ENCODE measurements around the gene SLC44A5.
"Not testable (repeated sequence)": the region's sequence is repeated elsewhere in the genome, so short reads cannot be mapped to it uniquely, and the experiment has no call there.

Gene SLC44A5

GRCh38 chr1:75482951-75483350 is 128.0 kb downstream of the SLC44A5 start:
- H3K4me3 Mint-ChIP-seq: no peak overlapping the region
- no peaks in the 10 kb centered on the region for H3K4me1 Mint-ChIP-seq
- no peak overlapping the region for H3K27ac Mint-ChIP-seq
- ATAC-seq (ENCODE audit: low read depth) (no peak), DNase-seq (ENCODE audit: low spot score in 2 of 2) (no peak)
- H3K9me3 Mint-ChIP-seq: peaks cover 7% of the 10 kb centered on the region
- H3K36me3 Mint-ChIP-seq: peaks cover 2% of the 10 kb centered on the region
- no peaks in the 10 kb centered on the region for H3K27me3 Mint-ChIP-seq

- H3K36me3 Mint-ChIP-seq; H3K27ac Mint-ChIP-seq; ATAC-seq (ENCODE audit: low read depth); H3K27me3 Mint-ChIP-seq; DNase-seq (ENCODE audit: low spot score in 2 of 2); H3K4me3 Mint-ChIP-seq; H3K4me1 Mint-ChIP-seq; H3K9me3 Mint-ChIP-seq: not testable (repeated sequence)
Measured at GRCh38 chr1:75476486-75476885, 134.4 kb downstream of the SLC44A5 start.

- DNase-seq (ENCODE audit: low spot score in 2 of 2): no peak
- no peaks in the 10 kb centered on the region for H3K36me3 Mint-ChIP-seq
- peaks cover 5% of the 10 kb centered on the region for H3K9me3 Mint-ChIP-seq
- no peak for ATAC-seq (ENCODE audit: low read depth)
- no peaks in the 10 kb centered on the region for H3K4me1 Mint-ChIP-seq
- H3K27ac Mint-ChIP-seq: no peak overlapping the region
- H3K27me3 Mint-ChIP-seq: no peaks in the 10 kb centered on the region
- no peak overlapping the region for H3K4me3 Mint-ChIP-seq
Measured at GRCh38 chr1:75475696-75476095, 135.2 kb downstream of the SLC44A5 start.

GRCh38 chr1:75472971-75473603 is 137.8 kb downstream of the SLC44A5 start:
- H3K27ac Mint-ChIP-seq: no peak overlapping the region
- DNase-seq (ENCODE audit: low spot score in 2 of 2): no peak

DNA sequence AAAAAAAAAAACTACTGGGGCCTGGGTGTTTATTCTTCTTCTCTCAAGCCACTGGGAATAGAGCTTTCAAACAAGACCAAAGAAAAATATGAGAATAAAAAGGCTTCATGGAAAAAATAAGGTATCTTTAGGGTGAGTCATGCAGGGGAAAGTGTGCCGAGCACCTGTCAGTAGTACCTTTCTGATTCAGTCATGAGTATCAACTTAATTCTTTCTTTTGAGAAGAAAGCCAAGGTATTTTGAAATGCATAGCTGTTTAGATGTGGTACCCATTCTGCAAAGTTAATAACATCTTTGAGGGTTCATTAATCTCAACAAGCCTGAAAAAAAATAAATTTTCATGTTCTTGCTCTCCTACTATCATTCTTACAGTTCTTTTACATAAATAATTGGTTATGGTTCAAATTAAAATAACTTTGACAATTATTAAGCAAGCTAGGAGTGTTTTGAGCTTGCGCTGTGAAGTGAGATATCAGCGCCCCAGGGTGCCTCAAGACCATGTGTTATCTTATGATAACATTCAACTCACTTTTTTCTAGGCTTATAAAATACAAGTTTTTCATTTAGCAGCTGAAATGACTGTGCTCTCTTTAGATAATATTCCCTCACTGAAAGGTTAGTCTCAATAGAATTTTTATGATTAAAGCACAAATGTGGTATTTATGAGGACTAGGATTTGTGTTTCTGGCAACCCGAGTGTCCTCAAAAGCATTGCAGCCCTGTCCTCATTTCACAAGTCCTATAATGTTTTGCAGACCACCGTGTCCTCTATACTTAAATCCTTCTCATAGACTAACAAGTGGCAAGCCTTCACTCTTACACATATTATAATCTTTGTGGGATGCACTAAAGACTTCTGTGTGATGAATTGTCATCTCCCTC is 138.6 kb downstream of the SLC44A5 start:
- Mint-ChIP-seq H3K9me3 (peaks cover under 1% of the 10 kb centered on the region), H3K4me1 (no peaks in the 10 kb centered on the region), H3K36me3 (no peaks in the 10 kb centered on the region), H3K27ac (no peak overlapping the region), H3K4me3 (no peak overlapping the region), H3K27me3 (no peaks in the 10 kb centered on the region)
- ATAC-seq (ENCODE audit: low read depth) (no peak), DNase-seq (ENCODE audit: low spot score in 2 of 2) (no peak)

More at GRCh38 chr1:75472971-75473603, 137.8 kb downstream of the SLC44A5 start:
- Mint-ChIP-seq H3K9me3 (peaks cover 3% of the 10 kb centered on the region), H3K27me3 (no peaks in the 10 kb centered on the region), H3K4me1 (no peaks in the 10 kb centered on the region), H3K36me3 (no peaks in the 10 kb centered on the region), H3K4me3 (no peak overlapping the region)
- ATAC-seq (ENCODE audit: low read depth): no peak

GRCh38 chr1:75471252-75471651 is 139.7 kb downstream of the SLC44A5 start:
- Mint-ChIP-seq H3K4me3 (no peak overlapping the region), H3K27me3 (peaks cover 2% of the 10 kb centered on the region), H3K9me3 (peaks cover 1% of the 10 kb centered on the region), H3K27ac (no peak overlapping the region), H3K4me1 (no peaks in the 10 kb centered on the region), H3K36me3 (no peaks in the 10 kb centered on the region)
- ATAC-seq (ENCODE audit: low read depth): no peak
- DNase-seq (ENCODE audit: low spot score in 2 of 2): no peak

- DNase-seq (ENCODE audit: low spot score in 2 of 2): no peak
- no peaks in the 10 kb centered on the region for H3K4me1 Mint-ChIP-seq
- ATAC-seq (ENCODE audit: low read depth): no peak
- no peak overlapping the region for H3K4me3 Mint-ChIP-seq
- H3K27ac Mint-ChIP-seq: no peak overlapping the region
- H3K27me3 Mint-ChIP-seq: peaks cover 2% of the 10 kb centered on the region
- peaks cover 1% of the 10 kb centered on the region for H3K9me3 Mint-ChIP-seq
- no peaks in the 10 kb centered on the region for H3K36me3 Mint-ChIP-seq
Measured at GRCh38 chr1:75470448-75470847, 140.5 kb downstream of the SLC44A5 start.

DNA sequence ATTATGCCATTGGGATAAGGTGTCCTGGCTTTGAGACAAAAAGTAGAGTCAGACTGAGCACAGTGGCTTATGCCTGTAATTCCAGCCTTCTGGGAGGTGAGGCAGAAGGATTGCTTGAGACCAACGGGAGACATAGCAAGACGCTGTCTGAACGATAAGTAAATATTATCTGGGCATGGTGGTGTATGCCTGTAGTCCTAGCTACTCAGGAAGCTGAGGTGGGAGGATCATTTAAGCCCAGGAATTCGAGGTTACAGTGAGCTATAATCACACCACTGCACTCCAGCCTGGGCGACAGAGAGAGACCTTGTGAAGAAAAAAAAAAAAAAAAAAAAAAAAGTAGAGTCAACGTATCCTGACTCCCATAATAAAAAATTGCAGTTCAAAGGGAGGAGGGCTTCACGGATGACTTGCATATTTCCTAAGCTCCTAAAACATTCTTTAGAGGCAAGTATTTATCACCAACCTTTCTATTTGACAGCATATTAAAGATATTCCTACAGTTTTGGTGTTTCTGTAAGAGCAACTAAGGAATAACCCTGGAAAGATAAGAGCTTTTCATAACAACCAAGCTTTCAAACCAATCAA is 141.2 kb downstream of the SLC44A5 start:
- Mint-ChIP-seq H3K27ac (no peak overlapping the region), H3K27me3 (peaks cover 2% of the 10 kb centered on the region)
- no peak for DNase-seq (ENCODE audit: low spot score in 2 of 2)

DNA sequence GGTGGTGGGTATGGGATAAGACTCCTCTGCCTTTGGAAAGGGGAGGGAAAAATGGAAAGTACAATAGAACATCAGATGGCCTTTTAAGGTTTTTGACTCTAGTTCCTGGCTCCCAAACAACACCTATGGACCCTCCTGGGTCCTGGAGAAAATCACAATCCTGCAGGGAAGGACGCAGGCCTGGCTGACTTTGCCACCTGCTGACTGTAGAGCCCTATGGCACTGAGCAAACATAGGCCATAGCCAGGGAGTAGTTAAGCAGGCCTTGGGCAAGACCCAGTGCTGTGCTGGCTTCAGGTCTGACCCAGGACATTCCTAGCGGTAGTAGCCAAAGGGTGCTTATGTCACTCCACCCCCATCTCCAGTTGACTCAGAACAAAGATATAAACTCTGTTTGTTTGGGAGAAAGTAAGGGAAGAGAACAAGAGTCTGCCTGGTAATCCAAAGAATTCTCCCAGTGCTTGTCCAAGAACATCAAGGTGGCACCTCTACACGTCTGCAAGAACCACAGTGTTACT is 149.0 kb downstream of the SLC44A5 start:
- H3K36me3 Mint-ChIP-seq: no peaks in the 10 kb centered on the region
- H3K4me1 Mint-ChIP-seq: no peaks in the 10 kb centered on the region
- no peak overlapping the region for H3K27ac Mint-ChIP-seq
- H3K4me3 Mint-ChIP-seq: no peak overlapping the region
- DNase-seq (ENCODE audit: low spot score in 2 of 2) (no peak), ATAC-seq (ENCODE audit: low read depth) (no peak)
- H3K9me3 Mint-ChIP-seq: peaks cover 1% of the 10 kb centered on the region
- H3K27me3 Mint-ChIP-seq: peaks cover 2% of the 10 kb centered on the region

More for the DNA sequence above, 141.2 kb downstream of the SLC44A5 start:
- Mint-ChIP-seq H3K4me1 (no peaks in the 10 kb centered on the region), H3K9me3 (peaks cover 1% of the 10 kb centered on the region), H3K4me3 (no peak overlapping the region), H3K36me3 (no peaks in the 10 kb centered on the region)
- no peak for ATAC-seq (ENCODE audit: low read depth)

DNA sequence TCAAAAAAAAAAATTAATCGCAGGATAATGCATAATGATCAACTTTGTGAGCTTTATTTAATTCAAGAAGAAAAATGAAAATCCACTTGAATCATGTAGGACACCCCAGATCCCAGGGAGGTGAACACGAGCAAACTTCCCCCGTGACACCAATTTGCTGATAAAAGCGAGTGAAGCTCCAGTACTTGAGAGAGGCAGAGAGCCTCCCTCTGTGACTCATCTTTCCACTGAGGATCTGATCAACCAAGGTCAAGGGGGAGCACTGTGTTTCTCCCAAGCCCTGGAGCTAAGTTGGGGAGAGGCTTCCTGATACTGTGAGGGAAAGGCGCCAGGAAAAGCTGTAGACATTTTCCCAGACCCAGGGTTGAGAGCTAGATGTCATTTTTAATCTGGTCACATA is 160.9 kb downstream of the SLC44A5 start:
- Mint-ChIP-seq H3K27me3 (peaks cover 2% of the 10 kb centered on the region), H3K27ac (no peak overlapping the region), H3K9me3 (peaks cover 7% of the 10 kb centered on the region), H3K4me3 (no peak overlapping the region), H3K4me1 (no peaks in the 10 kb centered on the region), H3K36me3 (peaks cover 2% of the 10 kb centered on the region)
- no peak for DNase-seq (ENCODE audit: low spot score in 2 of 2)
- ATAC-seq (ENCODE audit: low read depth): no peak

GRCh38 chr1:75444220-75444619 is 166.7 kb downstream of the SLC44A5 start:
- H3K4me1 Mint-ChIP-seq: no peaks in the 10 kb centered on the region
- ATAC-seq (ENCODE audit: low read depth): no peak
- no peaks in the 10 kb centered on the region for H3K9me3 Mint-ChIP-seq
- H3K27ac Mint-ChIP-seq: no peak overlapping the region
- no peak overlapping the region for H3K4me3 Mint-ChIP-seq
- H3K27me3 Mint-ChIP-seq: peaks cover 2% of the 10 kb centered on the region
- no peaks in the 10 kb centered on the region for H3K36me3 Mint-ChIP-seq
- DNase-seq (ENCODE audit: low spot score in 2 of 2): no peak

DNA sequence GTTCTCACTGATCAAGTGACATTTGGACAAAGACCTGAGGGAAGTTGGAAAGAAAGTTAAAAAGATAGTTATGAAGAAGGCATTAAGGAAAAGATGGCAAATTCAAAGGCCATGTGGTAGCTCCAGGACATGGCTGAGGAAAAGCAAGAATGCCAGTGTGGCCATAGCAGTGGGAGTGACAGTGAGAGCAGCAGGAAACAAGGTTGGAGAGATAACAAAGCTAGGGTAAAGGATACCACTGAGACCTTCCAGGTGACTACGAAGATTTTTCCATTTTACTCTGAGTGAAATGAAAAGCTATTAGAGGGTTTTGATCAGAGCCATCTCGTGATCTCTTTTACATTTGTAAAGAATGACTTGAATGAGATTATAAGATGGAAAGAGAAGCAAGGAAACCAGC is 170.6 kb downstream of the SLC44A5 start:
- Mint-ChIP-seq H3K27me3 (no peaks in the 10 kb centered on the region), H3K4me3 (no peak overlapping the region), H3K27ac (no peak overlapping the region), H3K9me3 (no peaks in the 10 kb centered on the region), H3K4me1 (peaks cover 2% of the 10 kb centered on the region), H3K36me3 (no peaks in the 10 kb centered on the region)
- DNase-seq (ENCODE audit: low spot score in 2 of 2) (no peak), ATAC-seq (ENCODE audit: low read depth) (no peak)

GRCh38 chr1:75438355-75438754 is 172.6 kb downstream of the SLC44A5 start:
- Mint-ChIP-seq H3K27ac (no peak overlapping the region), H3K4me1 (peaks cover 2% of the 10 kb centered on the region), H3K27me3 (no peaks in the 10 kb centered on the region), H3K36me3 (no peaks in the 10 kb centered on the region), H3K9me3 (no peaks in the 10 kb centered on the region), H3K4me3 (no peak overlapping the region)
- peak; percentile 59 for ATAC-seq (ENCODE audit: low read depth)
- DNase-seq (ENCODE audit: low spot score in 2 of 2): no peak

GRCh38 chr1:75431843-75432242 is 179.1 kb downstream of the SLC44A5 start:
- H3K4me1 Mint-ChIP-seq: no peaks in the 10 kb centered on the region
- H3K9me3 Mint-ChIP-seq: no peaks in the 10 kb centered on the region
- no peak overlapping the region for H3K4me3 Mint-ChIP-seq
- no peaks in the 10 kb centered on the region for H3K36me3 Mint-ChIP-seq
- no peak for ATAC-seq (ENCODE audit: low read depth)
- peaks cover 2% of the 10 kb centered on the region for H3K27me3 Mint-ChIP-seq
- DNase-seq (ENCODE audit: low spot score in 2 of 2): no peak
- H3K27ac Mint-ChIP-seq: no peak overlapping the region

Measured in memory B cell (primary cell).